Renal pelvis (tissue), 12 donors: ENCODE results near the gene WDR35. TPM values are rescaled to one million over a fixed set of nuclear protein-coding genes. Genes with fewer than 3 reads are reported as not detected.
A peak's percentile ranks its signal among the peaks of the same experiment; 100 is the strongest.

ENCODE experiments used
- DNase-seq: peaks from one replicate; pipeline ENCODE4 v3.0.0-alpha.2; 2013
- long read RNA-seq, 16 experiments: transcript quantifications; one replicate each; lab custom pipeline, GENCODE V29; 2026
- polyA plus RNA-seq, 3 donors: library from polyadenylated mRNA; unstranded; fragments of 120-200 nt; gene quantifications; one replicate each; pipeline ENCODE4 v1.2.1, GENCODE V29; 2013; ENCODE audit not compliant: insufficient read length in 3 of 3

WDR35 gene
- polyA plus RNA-seq = 10 to 100 TPM; 26.3 to 33.9 (median 29.7) TPM
- long read RNA-seq, donor 1, full-length matches to known transcripts = 1 of 6 reads
- long read RNA-seq, donor 1, partial matches to known transcripts = 5 of 6 reads
- long read RNA-seq, donor 1, other reads (novel, unspliced or antisense) = 0 of 6 reads
- long read RNA-seq, donor 2, full-length matches to known transcripts = 2 of 2 reads
- long read RNA-seq, donor 2, partial matches to known transcripts = 0 of 2 reads
- long read RNA-seq, donor 2, other reads (novel, unspliced or antisense) = 0 of 2 reads
- long read RNA-seq, donor 3, partial matches to known transcripts = 12 of 12 reads
- long read RNA-seq, donor 3, other reads (novel, unspliced or antisense) = 0 of 12 reads
- long read RNA-seq, donor 4 = 0 reads
- long read RNA-seq, donor 5 = 0 reads
- long read RNA-seq, donor 6, partial matches to known transcripts = 5 of 5 reads
- long read RNA-seq, donor 6, other reads (novel, unspliced or antisense) = 0 of 5 reads
- long read RNA-seq, donor 7 = 0 reads
- long read RNA-seq, donor 8 = 0 reads
- long read RNA-seq, donor 9, partial matches to known transcripts = 10 of 10 reads
- long read RNA-seq, donor 9, other reads (novel, unspliced or antisense) = 0 of 10 reads
- long read RNA-seq, donor 10 = 0 reads
- long read RNA-seq, donor 11 = 0 reads
- long read RNA-seq, donor 12, full-length matches to known transcripts = 1 of 7 reads
- long read RNA-seq, donor 12, partial matches to known transcripts = 6 of 7 reads
- long read RNA-seq, donor 12, other reads (novel, unspliced or antisense) = 0 of 7 reads
- long read RNA-seq, donor 13 = 0 reads
- long read RNA-seq, donor 14 = 0 reads
- long read RNA-seq, donor 15, full-length matches to known transcripts = 1 of 6 reads
- long read RNA-seq, donor 15, partial matches to known transcripts = 5 of 6 reads
- long read RNA-seq, donor 15, other reads (novel, unspliced or antisense) = 0 of 6 reads
- long read RNA-seq, donor 16 = 0 reads

- peak; percentile 87 for DNase-seq
Measured at GRCh38 chr2:19989667-19990415, at the start of gene WDR35. Gene WDR35 (minus strand): TSS chr2:19990105. CDS start chr2:19990015, 90 bp downstream.

DNA sequence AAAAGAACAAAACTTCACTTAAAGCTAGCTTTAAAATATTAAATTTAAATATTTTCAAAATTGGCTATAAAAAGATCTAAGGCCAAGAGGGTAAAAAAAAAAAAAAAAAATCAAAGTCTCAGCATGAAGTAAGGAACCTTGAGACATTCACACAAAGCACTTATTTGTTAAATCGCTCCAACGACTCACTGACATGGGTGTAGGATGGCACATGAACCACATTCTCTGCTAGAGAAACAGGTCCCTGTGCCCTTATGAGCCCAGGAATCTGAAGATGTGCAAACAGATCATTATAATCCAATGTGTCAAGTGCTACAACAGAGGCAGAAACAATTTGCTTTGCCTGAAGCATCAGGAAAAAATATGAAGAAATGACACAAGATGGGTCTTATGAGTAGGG lies 47.8 kb upstream of the WDR35 start:
- no peak for DNase-seq

DNA sequence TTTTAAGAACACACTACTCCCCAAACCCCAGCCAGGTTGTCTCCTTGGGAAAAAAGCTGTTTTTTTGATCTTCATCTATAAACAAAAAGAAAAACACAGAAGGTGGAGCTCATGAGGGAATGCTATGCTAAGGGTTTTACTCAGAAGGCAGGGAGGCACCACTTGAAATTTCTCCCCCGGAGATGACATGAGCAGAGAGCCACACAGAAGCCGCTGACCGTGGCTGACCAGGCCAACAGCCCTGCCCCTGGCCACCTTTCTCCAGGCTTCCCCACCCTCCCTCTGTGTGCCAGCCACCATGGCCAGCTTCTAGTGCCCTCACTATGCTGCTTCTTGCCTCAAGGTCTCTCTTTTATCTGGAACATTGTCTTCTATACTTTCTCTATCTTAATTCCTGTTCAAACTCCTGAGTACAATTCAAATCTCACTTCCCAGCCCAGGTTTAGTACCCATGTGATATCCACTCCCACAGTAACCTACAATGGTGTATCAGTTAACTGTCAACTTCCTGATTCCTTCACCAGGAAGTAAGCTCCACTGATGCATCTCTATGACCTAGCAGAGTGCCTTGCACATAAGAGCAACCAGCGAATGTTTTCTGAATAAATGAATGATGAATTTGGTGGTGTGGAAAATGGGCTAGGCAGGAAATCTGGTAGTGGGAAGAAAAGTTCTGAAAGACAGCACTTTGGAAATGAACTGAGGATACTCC lies 46.2 kb upstream of the WDR35 start:
- no peak for DNase-seq

GRCh38 chr2:20034821-20035220 lies 44.9 kb upstream of the WDR35 start:
- no peak for DNase-seq

GRCh38 chr2:20034218-20034617 lies 44.3 kb upstream of the WDR35 start:
- no peak for DNase-seq

DNA sequence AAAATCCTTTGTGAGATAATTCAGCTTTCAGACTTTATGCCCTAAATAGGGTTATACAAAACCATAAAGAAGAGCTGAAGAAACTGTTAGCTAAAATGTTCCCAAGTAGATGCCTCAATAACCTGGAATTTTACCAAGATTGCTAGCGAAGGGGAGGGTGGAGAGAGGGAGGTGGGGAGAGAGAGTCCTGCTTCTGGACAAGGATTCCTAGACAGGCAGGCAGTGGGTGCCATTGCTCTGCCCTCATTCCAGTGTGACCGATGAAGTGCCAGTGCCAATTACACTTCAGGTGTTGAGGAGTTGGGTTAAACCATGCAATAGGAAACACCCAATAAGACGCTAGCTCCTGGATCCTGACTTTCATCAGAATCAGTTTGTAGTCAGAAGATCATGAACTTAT lies 43.4 kb upstream of the WDR35 start:
- DNase-seq = no peak

GRCh38 chr2:20030224-20030623 lies 40.3 kb upstream of the WDR35 start:
- no peak for DNase-seq

DNA sequence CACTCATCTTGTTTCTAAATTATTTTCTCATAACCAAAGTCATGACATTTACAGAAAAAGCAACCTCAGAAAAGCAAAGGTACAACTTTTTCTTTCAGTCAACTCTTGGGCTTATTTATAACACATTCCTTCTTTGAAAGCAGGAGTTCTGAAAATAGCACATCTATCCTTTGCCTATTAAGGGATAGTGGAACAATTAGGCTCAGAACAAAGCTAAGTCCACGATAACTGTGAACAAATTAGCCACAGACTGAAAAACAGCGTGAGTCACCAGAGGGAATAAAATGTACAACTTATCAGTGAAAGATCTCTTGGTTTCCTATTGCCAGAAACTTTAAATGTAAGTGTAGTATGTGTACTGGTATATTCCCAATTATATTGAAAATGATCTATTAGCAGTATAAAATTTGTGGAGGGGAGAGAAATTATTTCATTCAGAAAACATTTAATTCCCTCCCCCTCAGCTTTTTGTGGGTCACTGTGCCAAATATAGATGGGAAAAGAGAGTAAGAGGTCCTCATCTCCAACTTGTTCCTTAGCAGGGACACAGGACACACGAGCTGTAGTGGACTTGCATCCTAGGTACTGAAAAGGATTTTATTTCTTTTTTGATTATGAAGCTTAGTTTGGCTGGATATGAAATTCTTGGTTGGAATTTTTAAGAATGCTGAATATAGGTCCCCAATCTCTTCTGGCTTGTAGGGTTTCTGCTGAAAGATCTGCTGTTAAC lies 38.0 kb upstream of the WDR35 start:
- DNase-seq = no peak

DNA sequence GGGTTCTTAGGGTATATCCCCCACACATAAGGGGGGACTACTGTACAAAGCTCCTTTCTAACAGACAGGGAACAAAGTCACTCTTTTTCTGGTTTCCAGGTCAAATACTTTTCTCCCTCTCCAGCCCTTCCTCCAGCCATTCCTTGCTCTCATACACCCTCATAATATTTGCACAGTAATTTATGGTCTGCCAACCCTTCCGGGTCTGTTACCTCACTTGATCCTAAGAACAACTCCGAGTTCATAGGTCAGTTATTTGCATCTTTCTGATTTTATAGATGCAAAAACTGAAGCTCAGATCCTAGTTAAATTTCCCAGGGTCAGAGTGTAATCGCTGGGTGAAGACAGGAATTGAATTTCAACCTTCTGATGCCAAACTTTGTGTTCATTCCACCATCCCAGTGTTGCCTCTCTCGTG lies 37.4 kb upstream of the WDR35 start:
- DNase-seq = no peak

GRCh38 chr2:20025065-20025786 lies 35.3 kb upstream of the WDR35 start:
- DNase-seq = no peak

- no peak for DNase-seq
Measured at GRCh38 chr2:20023688-20024087, 33.8 kb upstream of the WDR35 start.

DNA sequence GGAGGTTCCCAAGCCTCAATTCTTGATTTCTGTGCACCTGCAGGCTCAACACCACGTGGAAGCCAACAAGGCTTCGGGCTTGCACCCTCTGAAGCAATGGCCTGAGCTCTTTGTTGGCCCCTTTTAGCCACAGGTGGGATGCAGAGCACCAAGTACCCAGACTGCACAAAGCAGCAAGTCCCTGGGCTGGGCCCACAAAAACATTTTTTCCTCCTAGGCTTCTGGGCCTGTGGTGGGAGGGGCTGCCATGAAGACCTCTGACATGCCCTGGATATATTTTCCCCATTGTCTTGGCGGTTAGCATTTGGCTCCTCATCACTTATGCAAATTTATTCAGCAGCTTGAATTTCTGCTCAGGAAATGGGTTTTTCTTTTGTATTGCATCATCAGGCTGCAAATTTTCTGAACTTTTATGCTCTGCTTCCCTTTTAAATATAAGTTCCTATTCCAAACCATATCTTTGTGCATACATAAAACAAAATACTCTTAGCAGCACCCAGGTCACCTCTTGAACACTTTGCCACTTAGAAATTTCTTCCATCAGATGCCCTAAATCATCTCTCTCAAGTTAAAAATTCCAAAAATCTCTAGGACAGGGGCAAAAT lies 31.6 kb upstream of the WDR35 start:
- DNase-seq = no peak

GRCh38 chr2:20019747-20020146 lies 29.8 kb upstream of the WDR35 start:
- no peak for DNase-seq

DNA sequence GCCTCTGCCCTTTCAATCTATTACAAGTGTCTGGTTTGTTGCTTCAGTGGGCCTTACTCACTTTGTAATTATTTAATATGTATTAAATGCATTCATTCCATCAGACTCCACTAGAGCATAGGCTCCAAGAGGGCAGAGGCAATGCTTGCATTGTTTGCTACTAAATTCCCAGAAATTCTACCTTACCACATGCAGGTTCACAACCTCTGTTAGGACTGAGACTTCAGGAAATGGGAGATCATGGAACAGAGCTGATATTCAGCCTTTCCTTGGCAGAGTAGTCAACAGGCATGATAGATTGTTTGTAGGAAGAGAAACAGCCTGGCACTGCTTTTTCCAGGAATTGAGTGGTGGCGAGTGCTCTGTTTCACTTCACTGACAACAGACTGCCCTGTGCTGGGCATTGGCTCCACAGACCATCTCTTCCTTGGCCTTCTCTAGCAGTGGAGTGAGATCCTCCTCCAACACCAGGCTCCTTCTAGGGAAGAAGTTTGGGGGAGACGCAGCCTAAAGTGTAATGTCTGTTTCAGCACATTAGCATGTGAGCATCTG lies 28.8 kb upstream of the WDR35 start:
- no peak for DNase-seq

GRCh38 chr2:20016346-20016745 lies 26.4 kb upstream of the WDR35 start:
- no peak for DNase-seq

DNA sequence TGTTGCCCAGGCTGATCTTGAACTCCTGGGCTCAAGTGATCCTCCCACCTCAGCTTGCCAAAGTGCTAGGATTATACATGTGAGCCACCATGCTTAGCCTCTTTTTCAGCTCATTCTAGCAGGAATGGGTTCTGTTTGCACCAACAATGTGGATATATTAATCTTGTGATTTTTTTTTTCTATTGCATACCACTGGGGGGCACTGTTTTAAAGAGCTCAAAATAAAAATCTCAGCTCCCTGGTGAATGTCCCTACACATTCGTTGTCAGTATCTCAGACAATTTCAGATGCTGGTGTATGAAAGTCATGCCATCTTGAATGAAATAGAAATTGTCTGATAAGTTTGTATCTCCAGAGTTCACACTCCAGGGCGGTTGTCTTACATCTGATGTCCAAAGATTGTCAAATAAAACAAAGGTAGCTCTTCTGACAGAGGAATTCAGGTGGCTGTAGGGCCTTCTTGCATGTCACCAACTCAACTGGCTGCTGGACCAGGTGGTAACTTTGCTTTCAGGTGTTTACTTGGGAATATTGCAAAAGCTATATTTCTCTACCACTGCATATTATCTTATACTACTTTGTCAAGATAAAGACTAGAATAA lies 25.7 kb upstream of the WDR35 start:
- DNase-seq = peak; percentile 59

- DNase-seq = no peak
Measured at GRCh38 chr2:20013126-20013849, 23.4 kb upstream of the WDR35 start.
